GM12892 (cell line): Measurements from ENCODE around the gene POU6F2.

ENCODE experiments used
- POLR2A ChIP-seq: IDR thresholded peaks from 2 replicates; pipeline ENCODE4 v1.6.1; 2011; ENCODE audit warnings: low read depth, low read length, control low read depth
- POLR2AphosphoS5 ChIP-seq: IDR thresholded peaks from 2 replicates; pipeline ENCODE4 v1.6.1; 2011; ENCODE audit warnings: low read depth, low read length, control low read depth
- TAF1 ChIP-seq: IDR thresholded peaks from 2 replicates; pipeline ENCODE4 v1.6.1; 2011; ENCODE audit warnings: low read depth, mild to moderate bottlenecking, control low read depth, low read length, borderline replicate concordance

DNA sequence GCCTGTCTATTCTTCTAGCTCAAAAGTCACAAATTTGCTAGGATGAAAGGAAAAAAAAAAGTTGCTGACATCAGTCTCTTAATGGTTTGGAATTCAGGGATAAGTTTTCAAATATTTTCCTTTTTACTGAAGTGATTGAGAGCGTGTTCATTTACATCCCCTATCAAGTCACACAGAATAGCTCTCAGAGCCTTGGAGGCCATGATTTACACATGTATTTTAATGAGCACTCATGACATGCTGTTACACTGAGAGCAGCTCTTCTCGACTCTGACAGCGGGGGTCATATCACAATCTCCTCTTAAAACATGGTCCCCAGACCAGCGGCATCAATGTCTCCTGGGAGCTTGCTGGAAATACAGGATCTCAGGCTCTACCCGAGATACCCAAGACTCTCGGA lies 232.7 kb downstream of the POU6F2 start:
- TF ChIP-seq POLR2A: no peak
- no peak for TF ChIP-seq POLR2AphosphoS5
- TF ChIP-seq TAF1: no peak
